Calu3 (cell line): ENCODE data around the gene IPP. TPM values are rescaled to one million over a fixed set of nuclear protein-coding genes. Genes with fewer than 3 reads are reported as not detected.

Experiments
- BruUV-seq: library from RNA; stranded (reverse); fragments of 400-500 nt; replicated peaks from 2 replicates; lab custom pipeline; 2021; lab: Mats Ljungman, UMichigan
- CTCF ChIA-PET: fragments of 300-600 bp; sonication (Branson Sonifier 250); formaldehyde crosslinking; loops from one replicate; lab custom pipeline; 2022; ENCODE audit warnings: antibody characterized with exemption; lab: Charles Lee
- DNase-seq: peaks from one replicate; pipeline ENCODE4 v3.0.0; 2022
- H3K27ac Mint-ChIP-seq: one replicate; pipeline ENCODE4 v1.8.0; 2022; ENCODE audit warnings: mixed read lengths; ENCODE audit not compliant: unreplicated experiment
- H3K27me3 Mint-ChIP-seq: one replicate; pipeline ENCODE4 v1.8.0; 2022; ENCODE audit warnings: mixed read lengths; ENCODE audit not compliant: unreplicated experiment
- H3K36me3 Mint-ChIP-seq: one replicate; pipeline ENCODE4 v1.8.0; 2022; ENCODE audit warnings: mild to moderate bottlenecking, moderate library complexity, mixed read lengths; ENCODE audit not compliant: insufficient read depth, unreplicated experiment
- H3K4me1 Mint-ChIP-seq: one replicate; pipeline ENCODE4 v1.8.0; 2022; ENCODE audit warnings: mild to moderate bottlenecking, low read depth, mixed read lengths; ENCODE audit not compliant: unreplicated experiment
- H3K4me3 Mint-ChIP-seq: one replicate; pipeline ENCODE4 v1.8.0; 2022; ENCODE audit warnings: mild to moderate bottlenecking, low read depth, moderate library complexity, mixed read lengths; ENCODE audit not compliant: unreplicated experiment
- H3K9me3 Mint-ChIP-seq: one replicate; pipeline ENCODE4 v1.8.0; 2022; ENCODE audit warnings: low read depth, mixed read lengths; ENCODE audit not compliant: unreplicated experiment
- CTCF ChIP-seq: fragments of 200-600 bp; IDR thresholded peaks from one replicate; pipeline ENCODE4 v1.8.0; 2022; ENCODE audit warnings: antibody characterized with exemption; ENCODE audit not compliant: unreplicated experiment
- intact Hi-C: fragments of 100-400 bp; cut with micrococcal nuclease; formaldehyde crosslinking; loops from one replicate; pipeline ENCODE4 v1.10.0; 2022; ENCODE audit not compliant: unreplicated experiment
- total RNA-seq: library from RNA; stranded (reverse); gene quantifications from 2 replicates; pipeline ENCODE4 v1.2.3, GENCODE V29; 2022

The IPP gene
- total RNA-seq, 1 experiment from 2014 or later: 11.6 TPM

- no peak for TF ChIP-seq CTCF
- no peaks in the 10 kb centered on the region for H3K9me3 Mint-ChIP-seq
- no TSS peak for BruUV-seq
- CTCF ChIA-PET: no interaction called here
- H3K27me3 Mint-ChIP-seq: no peaks in the 10 kb centered on the region
- no peaks in the 10 kb centered on the region for H3K4me1 Mint-ChIP-seq
- H3K36me3 Mint-ChIP-seq: no peaks in the 10 kb centered on the region
- DNase-seq: no peak
- H3K27ac Mint-ChIP-seq: no peak overlapping the region
- no peak overlapping the region for H3K4me3 Mint-ChIP-seq
- intact Hi-C loops: no loop called here
These were observed 42.3 kb upstream of the IPP start for GRCh38 chr1:45792744-45793143.

- H3K27me3 Mint-ChIP-seq: no peaks in the 10 kb centered on the region
- no peaks in the 10 kb centered on the region for H3K4me1 Mint-ChIP-seq
- TF ChIP-seq CTCF: no peak
- no peak overlapping the region for H3K4me3 Mint-ChIP-seq
- no peak overlapping the region for H3K27ac Mint-ChIP-seq
- intact Hi-C loops: no loop called here
- BruUV-seq: no TSS peak
- no peaks in the 10 kb centered on the region for H3K9me3 Mint-ChIP-seq
- DNase-seq: no peak
- CTCF ChIA-PET: no interaction called here
- no peaks in the 10 kb centered on the region for H3K36me3 Mint-ChIP-seq
These were observed 39.1 kb upstream of the IPP start for GRCh38 chr1:45789601-45790000.

- Mint-ChIP-seq H3K4me3 (no peak overlapping the region), H3K9me3 (no peaks in the 10 kb centered on the region), H3K27ac (no peak overlapping the region), H3K27me3 (no peaks in the 10 kb centered on the region), H3K36me3 (no peaks in the 10 kb centered on the region), H3K4me1 (no peaks in the 10 kb centered on the region)
- no peak for TF ChIP-seq CTCF
- DNase-seq: no peak
- intact Hi-C loops: no loop called here
- CTCF ChIA-PET: no interaction called here
- no TSS peak for BruUV-seq
These were observed 37.5 kb upstream of the IPP start for GRCh38 chr1:45787905-45788304.

- Mint-ChIP-seq H3K36me3 (no peaks in the 10 kb centered on the region), H3K27ac (no peak overlapping the region), H3K4me1 (no peaks in the 10 kb centered on the region), H3K9me3 (no peaks in the 10 kb centered on the region), H3K27me3 (peaks cover 13% of the 10 kb centered on the region), H3K4me3 (no peak overlapping the region)
- CTCF ChIA-PET: no interaction called here
- intact Hi-C loops: no loop called here
- DNase-seq: no peak
- BruUV-seq: no TSS peak
- TF ChIP-seq CTCF: no peak
These were observed 35.1 kb upstream of the IPP start for GRCh38 chr1:45785583-45785982.
